ENCODE results near the gene RNF126.
"Not testable (repeated sequence)": the region's sequence is repeated elsewhere in the genome, so short reads cannot be mapped to it uniquely, and the experiment has no call there.

RNF126 gene

DNA sequence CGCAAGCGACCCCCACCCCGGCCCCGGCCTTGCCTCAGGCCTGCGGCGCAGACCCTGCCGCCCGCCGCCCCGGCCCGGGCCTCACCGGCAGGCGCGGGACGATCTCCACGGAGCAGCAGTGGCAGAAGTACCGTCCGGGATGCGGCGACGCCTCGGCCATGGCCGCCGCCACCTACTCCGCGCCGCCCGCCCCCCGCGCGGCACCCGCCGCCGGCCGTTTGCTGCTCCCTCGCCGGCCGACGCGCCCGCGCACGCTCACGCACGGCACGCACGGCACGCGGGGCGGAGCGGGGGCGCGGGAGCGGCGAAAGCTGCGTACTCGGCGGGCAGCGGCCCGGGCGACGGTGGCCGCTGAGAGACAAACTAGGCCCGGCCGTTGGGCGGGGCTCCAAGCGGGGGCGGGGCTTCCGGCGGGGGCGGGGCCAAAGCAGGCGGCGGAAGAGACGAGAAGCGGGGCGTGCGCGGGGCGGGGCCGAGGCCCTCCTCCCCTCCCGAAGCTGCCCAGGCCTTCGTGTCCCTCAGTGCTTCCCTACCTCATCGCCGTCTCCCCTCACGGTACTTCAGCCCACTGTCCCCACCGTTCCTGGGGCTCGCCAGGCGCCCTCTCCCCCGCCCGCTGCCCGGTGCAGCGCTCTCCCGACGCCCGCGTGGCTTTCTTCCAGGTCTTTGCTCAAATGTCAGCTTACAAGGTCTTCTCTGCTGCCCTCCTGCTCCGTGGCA is at the start of gene RNF126:
TSS of gene RNF126 (minus strand) at position 253 of the 720 bp plus-strand sequence. CDS start at position 160, 93 bp downstream.
- no peak for DNase-seq (ENCODE audit: low read depth, low spot score)

DNA sequence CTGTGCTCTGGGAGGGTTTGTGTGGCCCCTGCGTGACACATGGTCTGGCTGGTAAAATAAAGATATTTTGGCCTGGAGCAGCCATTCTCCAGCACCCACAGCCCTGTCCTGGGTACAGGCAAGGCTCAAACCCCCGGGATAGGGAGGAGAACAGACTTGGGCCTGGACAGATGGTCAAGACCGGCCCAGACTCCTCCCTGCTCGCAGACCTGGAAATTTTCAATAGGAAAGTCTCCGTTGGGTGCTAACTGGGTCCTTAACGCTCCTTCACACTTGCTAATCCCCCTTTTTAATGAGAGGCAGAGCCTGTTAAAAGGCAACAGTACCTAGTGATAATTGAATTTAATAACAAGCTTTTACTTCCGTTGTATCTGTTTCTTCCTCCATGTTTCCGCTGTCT is 48.2 kb upstream of the RNF126 start:
- DNase-seq (ENCODE audit: low read depth, low spot score), result no peak

GRCh38 chr19:710767-711166 is 47.8 kb upstream of the RNF126 start:
- DNase-seq (ENCODE audit: low read depth, low spot score), result no peak

GRCh38 chr19:709965-710571 is 47.1 kb upstream of the RNF126 start:
- no peak for DNase-seq (ENCODE audit: low read depth, low spot score)

DNA sequence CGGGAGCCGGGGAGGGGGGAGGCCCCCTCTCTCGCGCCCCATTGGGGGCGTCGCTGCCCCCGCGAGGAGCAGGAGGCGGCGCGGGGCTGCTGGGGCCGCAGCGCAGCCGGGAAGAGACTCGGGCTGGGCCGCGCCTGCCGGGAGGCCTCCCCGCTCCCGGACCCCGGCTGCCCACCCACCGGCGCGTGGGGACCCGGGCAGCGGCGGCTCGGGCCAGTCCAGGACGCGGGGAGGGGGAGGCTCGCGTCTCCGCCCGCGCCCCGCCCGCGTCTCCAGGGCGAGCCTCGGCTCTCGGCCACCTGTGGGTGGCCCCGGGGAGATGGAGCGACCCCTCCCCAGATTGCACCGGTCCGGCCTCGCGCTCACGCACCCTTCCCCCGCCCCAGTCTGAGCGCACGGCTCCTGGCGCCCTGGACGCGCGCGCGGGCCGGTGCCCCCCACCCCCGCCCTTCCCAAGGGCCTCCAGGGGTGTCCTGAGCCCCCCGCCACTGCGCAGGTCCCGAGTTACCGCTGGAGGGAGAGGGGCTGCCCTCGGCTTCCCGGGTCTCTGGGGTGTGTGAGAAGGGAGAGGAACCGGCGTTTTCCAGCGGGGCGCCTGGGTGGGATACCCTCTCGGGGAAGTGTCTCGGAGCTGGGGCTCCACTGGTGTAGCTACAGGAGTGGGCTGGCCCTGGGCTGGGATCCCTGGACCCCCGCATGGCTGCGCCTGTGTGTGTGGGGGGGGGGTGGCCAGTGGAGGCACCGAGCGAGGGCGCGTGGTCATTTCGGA is 46.4 kb upstream of the RNF126 start:
- no peak for DNase-seq (ENCODE audit: low read depth, low spot score)

DNA sequence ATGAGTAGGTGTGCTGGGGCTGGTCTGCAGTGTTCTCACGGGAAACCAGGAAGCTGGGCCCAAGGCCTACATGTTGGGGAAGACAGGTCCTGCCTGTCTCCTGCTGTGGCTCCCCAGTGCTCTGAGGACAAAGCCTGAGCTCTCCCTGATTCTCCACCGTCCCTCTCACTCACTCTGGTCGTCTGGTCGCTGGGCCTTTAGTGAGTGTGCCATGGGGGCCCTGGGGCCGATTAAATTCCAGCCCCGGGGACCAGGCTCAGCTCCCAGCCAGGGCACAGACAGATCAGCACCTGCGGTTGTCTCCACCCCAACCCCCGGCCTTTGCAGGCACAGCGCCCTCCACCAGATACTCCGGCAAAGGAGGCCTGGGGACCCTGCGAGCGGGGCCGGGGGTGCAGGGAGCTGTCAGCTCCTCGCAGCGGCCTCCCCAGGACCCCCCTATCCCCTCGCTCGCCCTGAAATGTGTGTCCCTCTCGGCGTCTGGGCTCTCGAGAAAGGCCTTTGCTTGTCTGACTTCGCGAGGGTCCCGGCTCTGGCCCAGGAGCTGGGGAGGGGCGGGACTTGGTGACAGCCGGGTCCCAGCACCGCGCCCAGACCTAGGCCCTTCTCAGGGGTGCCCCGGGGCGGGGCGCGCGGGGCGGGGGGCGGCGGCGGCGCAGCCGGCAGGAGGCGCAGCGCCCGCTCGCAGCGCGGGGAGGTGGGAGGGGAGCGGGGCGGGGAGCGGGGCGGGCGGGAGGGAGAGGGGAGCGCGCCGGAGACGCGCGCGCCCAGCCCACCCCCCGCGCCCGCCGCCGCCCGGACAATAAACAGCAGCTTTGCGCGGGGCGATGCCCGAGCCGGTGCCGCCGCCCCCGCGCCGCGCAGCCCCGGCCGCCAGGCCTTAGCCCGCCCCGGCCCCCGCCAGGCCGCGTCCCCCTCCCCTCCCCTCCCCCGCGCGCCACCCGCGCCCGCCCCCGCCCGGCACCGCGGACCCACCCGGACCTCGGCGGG is 45.4 kb upstream of the RNF126 start, which contains the start of gene PALM:
TSS of gene PALM (plus strand) at position 782 of the 990 bp plus-strand sequence. CDS start 212 bp downstream, outside the sequence.
- no peak for DNase-seq (ENCODE audit: low read depth, low spot score)

GRCh38 chr19:704447-704741 is 41.4 kb upstream of the RNF126 start:
- no peak for DNase-seq (ENCODE audit: low read depth, low spot score)

DNA sequence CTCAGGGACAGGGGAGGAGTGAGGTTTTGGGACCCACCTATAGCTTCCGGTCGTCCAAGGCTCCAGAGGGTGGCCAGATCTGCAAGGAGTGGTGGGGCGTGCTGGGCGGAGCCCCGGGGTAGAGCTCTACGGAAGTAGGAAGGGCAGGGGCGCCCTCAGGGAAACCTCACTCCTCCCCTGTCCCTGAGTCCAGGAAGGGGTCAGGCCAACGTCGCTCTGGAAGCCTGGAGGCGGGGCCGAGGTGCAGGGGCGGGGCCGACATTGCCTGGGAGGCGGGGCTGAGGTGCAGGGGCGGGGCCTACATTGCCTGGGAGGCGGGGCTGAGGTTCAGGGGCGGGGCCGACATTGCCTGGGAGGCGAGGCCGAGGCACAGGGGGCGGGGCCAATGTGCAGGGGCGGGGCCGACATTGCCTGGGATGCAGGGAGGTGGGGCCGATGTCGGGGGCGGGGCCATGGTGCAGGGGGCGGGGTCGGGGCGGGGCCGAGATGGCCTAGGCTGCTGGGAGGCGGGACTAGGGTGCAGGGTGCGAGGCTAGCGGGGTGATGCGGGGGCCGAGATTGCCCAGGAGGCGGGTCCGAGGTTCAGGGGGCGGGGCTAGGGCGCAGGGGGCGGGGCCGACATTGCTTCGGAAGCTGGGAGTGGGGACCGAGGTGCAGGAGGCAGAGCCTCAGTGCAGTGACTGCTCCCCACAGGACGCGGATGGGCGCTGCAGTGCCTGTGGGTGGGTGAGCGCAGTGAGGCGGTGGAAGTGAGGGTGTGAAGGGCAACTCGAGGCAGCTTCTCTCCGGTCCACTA is 40.8 kb upstream of the RNF126 start:
- no peak for DNase-seq (ENCODE audit: low read depth, low spot score)

DNA sequence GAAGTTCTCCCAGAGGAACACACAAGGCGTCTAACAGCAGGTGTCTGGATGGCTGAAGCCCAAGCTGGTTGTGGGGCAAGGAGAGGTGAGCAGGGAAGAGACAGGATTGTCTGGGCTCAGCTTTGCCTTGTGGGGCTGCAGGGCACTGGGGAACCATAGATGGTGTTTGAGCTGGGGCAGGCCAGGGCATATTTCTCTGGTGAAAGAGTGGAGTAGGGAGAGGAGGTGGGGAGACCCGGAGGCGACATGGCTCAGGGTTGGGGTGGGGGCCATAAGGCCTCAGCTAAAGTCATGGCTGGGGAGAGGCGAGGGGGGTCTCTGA is 40.3 kb upstream of the RNF126 start:
- no peak for DNase-seq (ENCODE audit: low read depth, low spot score)

DNA sequence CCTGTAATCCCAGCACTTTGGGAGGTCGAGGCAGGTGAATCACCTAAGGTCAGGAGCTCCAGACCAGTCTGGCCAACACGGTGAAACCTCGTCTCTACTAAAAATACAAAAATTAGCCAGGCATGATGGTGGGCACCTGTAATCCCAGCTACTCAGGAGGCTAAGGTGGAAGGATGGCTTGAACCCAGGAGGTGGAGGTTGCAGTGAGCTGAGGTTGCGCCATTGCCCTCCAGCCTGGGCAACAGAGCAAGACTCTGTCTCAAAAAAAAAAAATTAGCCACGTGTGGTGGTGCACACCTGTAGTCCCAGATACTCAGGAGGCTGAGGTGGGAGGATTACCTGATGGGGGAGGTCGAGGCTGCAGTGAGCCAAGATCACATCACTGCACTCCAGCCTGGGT is 39.8 kb upstream of the RNF126 start:
- not testable (repeated sequence) for DNase-seq (ENCODE audit: low read depth, low spot score)

GRCh38 chr19:699885-700284 is 36.9 kb upstream of the RNF126 start:
- not testable (repeated sequence) for DNase-seq (ENCODE audit: low read depth, low spot score)

GRCh38 chr19:698529-698928 is 35.5 kb upstream of the RNF126 start:
- DNase-seq (ENCODE audit: low read depth, low spot score), result not testable (repeated sequence)

GRCh38 chr19:695352-695949 is 32.4 kb upstream of the RNF126 start, which contains the start of gene PRSS57:
Gene PRSS57 (minus strand): TSS chr19:695452. CDS start chr19:695430, 22 bp downstream.
- DNase-seq (ENCODE audit: low read depth, low spot score), result no peak

DNA sequence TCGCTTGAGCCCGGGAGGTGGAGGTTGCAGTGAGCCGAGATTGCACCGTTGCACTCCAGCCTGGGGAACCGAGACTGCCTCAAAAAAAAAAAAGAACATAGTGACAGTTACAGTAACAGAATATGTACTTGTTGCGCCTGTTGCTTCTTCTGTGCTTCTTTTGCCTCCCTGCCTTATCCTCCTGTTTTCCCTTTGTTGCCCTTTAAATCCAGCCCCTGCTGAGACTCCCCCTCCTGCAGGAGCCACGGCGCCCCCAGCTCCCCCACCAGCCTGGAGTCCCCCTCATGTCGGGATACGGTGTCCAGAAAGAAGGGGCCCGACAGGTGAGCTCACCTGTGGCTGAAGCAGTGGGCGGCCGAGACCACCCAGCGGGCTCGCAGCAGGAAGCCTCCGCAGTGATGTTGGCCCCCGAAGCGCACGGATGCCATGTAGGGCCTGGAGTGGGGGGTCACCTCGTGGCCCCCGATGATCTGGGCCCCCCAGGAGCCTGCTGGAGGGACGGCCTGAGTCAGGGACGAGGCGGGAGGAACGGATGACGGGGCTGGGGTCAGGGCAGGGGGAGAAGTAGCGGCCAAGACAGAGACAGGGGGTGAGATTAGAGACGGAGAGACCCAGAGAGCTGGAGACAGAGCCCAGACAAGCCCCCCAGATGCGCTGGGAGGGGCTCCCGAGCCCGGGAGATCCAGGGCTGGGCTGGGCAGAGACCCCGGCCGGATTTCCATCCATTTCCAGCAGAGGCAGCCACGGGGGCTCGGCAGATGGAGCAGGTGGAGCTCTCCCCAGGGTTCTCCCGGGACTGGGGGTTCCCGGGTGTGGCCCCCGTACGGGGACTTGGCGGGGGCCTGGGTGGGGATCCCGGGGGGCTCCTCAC is 31.7 kb upstream of the RNF126 start:
- DNase-seq (ENCODE audit: low read depth, low spot score), result no peak

DNA sequence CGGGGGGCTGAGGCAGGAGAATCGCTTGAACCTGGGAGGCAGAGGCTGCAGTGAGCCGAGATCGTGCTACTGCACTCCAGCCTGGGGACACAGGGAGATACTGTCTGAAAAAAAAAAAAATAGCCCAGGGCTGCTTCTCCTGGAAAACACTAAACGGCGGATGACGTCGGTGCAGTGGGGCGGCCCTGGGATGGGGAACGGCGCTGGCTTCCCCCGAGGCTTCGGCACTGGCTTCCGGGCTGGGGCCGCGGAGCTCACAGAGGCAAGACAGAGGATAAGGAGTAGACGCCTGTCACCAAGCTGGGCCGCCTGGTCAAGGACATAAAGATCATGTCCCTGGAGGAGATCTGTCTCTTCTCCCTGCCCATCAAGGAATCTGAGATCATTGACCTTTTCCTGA is 27.2 kb upstream of the RNF126 start:
- DNase-seq (ENCODE audit: low read depth, low spot score), result no peak

GRCh38 chr19:688992-689391 is 26.0 kb upstream of the RNF126 start:
- no peak for DNase-seq (ENCODE audit: low read depth, low spot score)

GRCh38 chr19:688214-688613 is 25.2 kb upstream of the RNF126 start:
- DNase-seq (ENCODE audit: low read depth, low spot score), result no peak

- DNase-seq (ENCODE audit: low read depth, low spot score), result no peak
Measured at GRCh38 chr19:687569-688166, 24.7 kb upstream of the RNF126 start.
